IMR-90 (cell line): ENCODE results near the gene LHX1.

Experiments used
- POLR2A ChIP-seq: IDR thresholded peaks from 2 replicates; pipeline ENCODE4 v1.6.1; 2012; ENCODE audit warnings: mild to moderate bottlenecking, low read depth, low read length
- RAD21 ChIP-seq: IDR thresholded peaks from 2 replicates; pipeline ENCODE4 v1.6.1; 2012; ENCODE audit warnings: low read length, improper control_type of control experiment
- RCOR1 ChIP-seq: IDR thresholded peaks from 2 replicates; pipeline ENCODE4 v1.6.1; 2012; ENCODE audit warnings: mild to moderate bottlenecking, low read length, improper control_type of control experiment; ENCODE audit not compliant: insufficient replicate concordance
- TF ChIP-seq, protein P1 (sequence below): conservative IDR thresholded peaks from 2 replicates; pipeline ENCODE4 v1.5.1; 2012; ENCODE audit warnings: mild to moderate bottlenecking, low read depth, low read length, improper control_type of control experiment
- TF ChIP-seq, protein P2 (sequence below): fragments of 150-350 bp; IDR thresholded peaks from 2 replicates; pipeline ENCODE4 v1.6.1; 2017; ENCODE audit warnings: mild to moderate bottlenecking, antibody characterized with exemption, low read length, low read depth

DNA sequence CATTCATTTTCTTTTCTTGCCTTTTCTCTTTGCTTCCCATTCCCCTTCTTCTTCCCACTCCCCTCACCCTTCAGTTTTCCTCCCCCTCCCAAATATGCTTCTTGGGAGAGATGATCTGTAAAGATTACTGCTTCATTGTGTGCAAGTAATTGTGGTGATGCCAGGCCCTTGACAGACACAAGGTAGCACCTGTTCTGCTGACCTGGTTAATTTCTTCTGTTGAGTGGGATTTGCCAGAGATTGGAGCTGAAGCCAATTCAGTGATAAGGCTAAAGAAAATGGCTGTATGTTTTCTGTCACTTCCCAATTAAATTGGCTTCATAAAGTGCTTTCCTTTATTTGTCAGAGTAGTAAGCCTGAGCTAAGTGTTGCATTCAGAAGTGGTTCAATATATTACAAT lies 56.0 kb downstream of the LHX1 start:
- TF ChIP-seq, protein P1, sequence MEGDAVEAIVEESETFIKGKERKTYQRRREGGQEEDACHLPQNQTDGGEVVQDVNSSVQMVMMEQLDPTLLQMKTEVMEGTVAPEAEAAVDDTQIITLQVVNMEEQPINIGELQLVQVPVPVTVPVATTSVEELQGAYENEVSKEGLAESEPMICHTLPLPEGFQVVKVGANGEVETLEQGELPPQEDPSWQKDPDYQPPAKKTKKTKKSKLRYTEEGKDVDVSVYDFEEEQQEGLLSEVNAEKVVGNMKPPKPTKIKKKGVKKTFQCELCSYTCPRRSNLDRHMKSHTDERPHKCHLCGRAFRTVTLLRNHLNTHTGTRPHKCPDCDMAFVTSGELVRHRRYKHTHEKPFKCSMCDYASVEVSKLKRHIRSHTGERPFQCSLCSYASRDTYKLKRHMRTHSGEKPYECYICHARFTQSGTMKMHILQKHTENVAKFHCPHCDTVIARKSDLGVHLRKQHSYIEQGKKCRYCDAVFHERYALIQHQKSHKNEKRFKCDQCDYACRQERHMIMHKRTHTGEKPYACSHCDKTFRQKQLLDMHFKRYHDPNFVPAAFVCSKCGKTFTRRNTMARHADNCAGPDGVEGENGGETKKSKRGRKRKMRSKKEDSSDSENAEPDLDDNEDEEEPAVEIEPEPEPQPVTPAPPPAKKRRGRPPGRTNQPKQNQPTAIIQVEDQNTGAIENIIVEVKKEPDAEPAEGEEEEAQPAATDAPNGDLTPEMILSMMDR: no peak
- TF ChIP-seq, protein P2, sequence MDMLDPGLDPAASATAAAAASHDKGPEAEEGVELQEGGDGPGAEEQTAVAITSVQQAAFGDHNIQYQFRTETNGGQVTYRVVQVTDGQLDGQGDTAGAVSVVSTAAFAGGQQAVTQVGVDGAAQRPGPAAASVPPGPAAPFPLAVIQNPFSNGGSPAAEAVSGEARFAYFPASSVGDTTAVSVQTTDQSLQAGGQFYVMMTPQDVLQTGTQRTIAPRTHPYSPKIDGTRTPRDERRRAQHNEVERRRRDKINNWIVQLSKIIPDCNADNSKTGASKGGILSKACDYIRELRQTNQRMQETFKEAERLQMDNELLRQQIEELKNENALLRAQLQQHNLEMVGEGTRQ: no peak
- TF ChIP-seq RCOR1 (no peak), POLR2A (no peak), RAD21 (no peak)
